ENCODE data around the gene SART3.

The SART3 gene

DNA sequence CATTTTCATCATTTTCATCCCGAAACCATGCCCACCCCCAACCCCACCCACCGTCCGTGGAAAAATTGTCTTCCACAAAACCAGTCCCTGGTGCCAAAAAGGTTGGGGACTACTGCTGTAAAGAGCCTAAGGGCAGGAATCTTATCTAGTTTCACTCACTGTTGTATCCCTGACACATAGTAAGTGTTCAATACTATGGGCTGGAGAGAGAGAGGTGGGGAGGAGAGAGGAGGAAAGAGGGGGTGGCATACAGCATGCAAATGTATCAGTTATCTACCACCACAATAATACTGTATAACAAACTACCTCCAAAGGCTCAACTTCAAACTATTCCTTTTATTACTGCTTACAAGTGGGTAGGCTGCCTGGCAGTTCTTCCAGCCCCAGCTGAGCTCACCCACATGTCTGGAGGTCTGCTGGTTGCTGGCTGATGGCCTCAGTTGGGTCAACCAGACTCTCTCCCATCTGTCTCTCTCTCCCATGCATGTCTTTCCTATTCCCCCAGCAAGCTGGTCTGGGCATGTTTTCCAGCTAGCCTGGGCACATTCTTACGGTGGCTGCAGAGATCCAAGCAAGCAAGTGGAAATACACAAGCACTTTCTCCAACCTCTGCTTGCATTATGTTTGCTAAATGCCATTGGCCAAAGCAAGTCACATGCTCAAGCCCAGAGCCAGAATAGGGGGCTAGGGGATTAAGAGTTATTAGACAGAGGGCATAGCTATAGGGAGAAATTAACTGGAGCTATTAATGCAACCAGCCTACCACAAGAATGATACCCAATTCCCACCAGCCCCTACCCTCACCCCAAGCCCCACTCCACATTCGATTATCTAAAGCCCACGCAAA is 77.5 kb downstream of the SART3 start:
- Histone ChIP-seq H3K9ac (ENCODE audit: low read depth, low read length) (no peak overlapping the region), H3K9me3 (ENCODE audit: insufficient read depth, low read depth, low read length) (no peaks in the 10 kb centered on the region; the same call in 1 of the 2 replicates), H3K27me3 (ENCODE audit: insufficient read depth, low read length) (no peaks in the 10 kb centered on the region; the same call in 1 of the 2 replicates), H3K36me3 (ENCODE audit: insufficient read depth, low read depth, low read length) (no peaks in the 10 kb centered on the region), H3K4me1 (ENCODE audit: insufficient read depth, low read length) (peaks cover 9% of the 10 kb centered on the region), H3K4me3 (ENCODE audit: low read length) (no peak overlapping the region), H3K27ac (ENCODE audit: low read length) (no peak overlapping the region)

DNA sequence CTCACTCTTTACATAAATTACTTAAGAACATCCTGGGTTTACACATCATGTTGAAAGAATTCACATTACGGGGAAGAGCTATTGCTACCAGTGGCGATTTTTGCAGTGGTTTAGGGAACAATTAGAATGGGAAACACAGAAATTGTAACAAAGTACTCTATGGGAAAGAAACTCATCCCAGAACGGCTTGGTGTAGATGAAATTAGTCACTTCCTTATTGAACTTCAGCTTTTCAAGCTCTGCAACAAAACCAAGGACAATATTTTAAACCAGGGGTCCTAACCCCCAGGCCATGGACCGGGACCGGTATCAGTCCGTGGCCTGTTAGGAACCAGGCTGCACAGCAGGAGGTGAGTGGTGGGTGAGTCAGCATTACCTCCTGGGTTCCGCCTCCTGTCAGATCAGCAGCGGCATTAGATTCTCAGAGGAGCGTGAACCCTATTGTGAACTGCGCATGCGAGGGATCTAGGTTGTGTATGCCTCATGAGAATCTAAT is 78.2 kb downstream of the SART3 start:
- no peaks in the 10 kb centered on the region; the same call in 1 of the 2 replicates for H3K27me3 ChIP-seq (ENCODE audit: insufficient read depth, low read length)
- H3K36me3 ChIP-seq (ENCODE audit: insufficient read depth, low read depth, low read length) = no peaks in the 10 kb centered on the region
- no peak overlapping the region for H3K27ac ChIP-seq (ENCODE audit: low read length)
- H3K9ac ChIP-seq (ENCODE audit: low read depth, low read length) = no peak overlapping the region
- no peak overlapping the region for H3K4me3 ChIP-seq (ENCODE audit: low read length)
- no peaks in the 10 kb centered on the region; the same call in 1 of the 2 replicates for H3K9me3 ChIP-seq (ENCODE audit: insufficient read depth, low read depth, low read length)
- peaks cover 9% of the 10 kb centered on the region for H3K4me1 ChIP-seq (ENCODE audit: insufficient read depth, low read length)

DNA sequence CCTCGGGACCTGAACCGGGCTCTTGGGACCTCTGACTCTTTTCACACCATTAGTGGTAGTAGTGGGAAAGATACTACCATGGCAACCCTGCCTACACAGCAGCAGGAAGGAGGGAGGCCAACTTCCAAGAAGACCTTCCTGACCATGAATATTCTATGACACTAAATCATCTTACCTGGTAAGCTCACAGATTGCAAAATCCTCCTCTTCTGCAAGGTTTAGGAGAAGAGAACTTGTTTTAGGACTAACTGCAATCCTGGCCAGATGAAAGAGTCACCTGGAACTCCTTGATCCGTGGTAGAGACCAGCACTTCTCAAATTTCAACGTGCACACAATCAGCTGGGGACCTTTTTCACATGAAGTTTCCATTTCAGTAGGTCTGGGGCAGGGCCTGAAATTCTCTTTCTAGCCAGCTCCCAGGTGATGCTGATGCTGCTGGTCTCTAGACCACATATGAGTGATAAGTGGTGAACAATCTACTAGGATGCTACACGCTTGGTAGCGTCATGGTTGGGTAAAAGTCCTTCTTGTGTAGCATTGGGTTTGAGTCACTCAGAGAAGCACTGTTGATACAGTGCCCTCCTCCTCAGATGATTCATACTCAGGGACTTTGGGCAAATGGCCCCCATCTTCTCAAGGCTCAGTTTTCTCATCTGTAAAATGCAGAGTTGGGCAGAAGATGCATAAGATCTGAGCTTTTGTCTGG is 81.5 kb downstream of the SART3 start:
- Histone ChIP-seq H3K27me3 (ENCODE audit: insufficient read depth, low read length) (no peaks in the 10 kb centered on the region; the same call in 1 of the 2 replicates), H3K27ac (ENCODE audit: low read length) (no peak overlapping the region), H3K9me3 (ENCODE audit: insufficient read depth, low read depth, low read length) (no peaks in the 10 kb centered on the region; the same call in 1 of the 2 replicates), H3K36me3 (ENCODE audit: insufficient read depth, low read depth, low read length) (no peaks in the 10 kb centered on the region), H3K4me1 (ENCODE audit: insufficient read depth, low read length) (peaks cover 9% of the 10 kb centered on the region), H3K9ac (ENCODE audit: low read depth, low read length) (no peak overlapping the region), H3K4me3 (ENCODE audit: low read length) (no peak overlapping the region)

DNA sequence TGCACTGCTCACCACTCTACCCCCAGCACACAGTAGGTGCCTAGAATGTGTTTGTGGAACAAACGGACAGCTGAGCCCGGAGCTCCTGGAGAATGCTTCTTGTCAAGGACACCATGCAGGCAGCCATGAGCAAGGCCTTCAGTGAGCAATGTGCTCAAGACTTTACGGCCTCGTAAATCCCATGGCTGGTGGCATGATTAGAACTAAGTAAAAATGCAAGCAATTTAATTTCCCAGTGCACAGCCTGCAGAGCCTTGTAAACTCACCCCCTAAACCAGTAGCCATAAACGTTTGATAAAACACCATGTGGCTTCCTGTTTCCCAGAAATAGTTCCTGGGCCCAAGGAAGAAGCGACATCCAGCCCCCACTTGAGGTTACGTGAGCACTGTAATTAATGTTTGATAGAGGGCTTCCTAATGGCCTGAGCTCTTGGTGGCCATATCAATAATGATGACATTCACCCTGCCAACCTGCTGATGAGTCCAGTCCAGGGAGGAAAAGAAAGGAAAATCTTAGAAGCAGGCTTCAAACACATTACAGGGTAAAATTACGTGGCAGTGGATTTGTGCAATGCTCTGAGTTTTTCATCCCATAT is 82.3 kb downstream of the SART3 start:
- Histone ChIP-seq H3K9me3 (ENCODE audit: insufficient read depth, low read depth, low read length) (no peaks in the 10 kb centered on the region; the same call in 1 of the 2 replicates), H3K4me3 (ENCODE audit: low read length) (no peak overlapping the region), H3K27ac (ENCODE audit: low read length) (no peak overlapping the region), H3K27me3 (ENCODE audit: insufficient read depth, low read length) (no peaks in the 10 kb centered on the region; the same call in 1 of the 2 replicates), H3K36me3 (ENCODE audit: insufficient read depth, low read depth, low read length) (no peaks in the 10 kb centered on the region), H3K9ac (ENCODE audit: low read depth, low read length) (no peak overlapping the region), H3K4me1 (ENCODE audit: insufficient read depth, low read length) (peaks cover 9% of the 10 kb centered on the region)

DNA sequence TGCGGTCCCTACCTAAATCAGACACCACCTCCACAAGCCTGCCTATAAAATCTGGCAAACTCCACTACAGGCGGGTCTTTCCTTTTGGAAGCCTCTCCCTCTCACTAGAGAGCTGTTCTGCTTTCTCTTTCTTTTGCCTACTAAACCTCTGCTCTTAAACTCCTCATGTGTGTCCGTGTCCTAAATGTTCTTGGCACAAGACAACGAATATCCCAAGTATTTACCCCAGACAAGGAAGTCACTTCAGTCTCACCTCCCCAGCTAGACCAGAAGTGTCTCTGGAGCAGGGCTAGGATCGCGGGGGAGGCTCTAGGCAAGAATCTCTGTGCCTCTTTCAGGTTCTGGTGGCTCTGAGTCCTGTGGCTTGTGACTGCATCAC is 83.1 kb downstream of the SART3 start:
- Histone ChIP-seq H3K9ac (ENCODE audit: low read depth, low read length) (no peak overlapping the region), H3K9me3 (ENCODE audit: insufficient read depth, low read depth, low read length) (no peaks in the 10 kb centered on the region; the same call in 1 of the 2 replicates), H3K27ac (ENCODE audit: low read length) (no peak overlapping the region), H3K4me3 (ENCODE audit: low read length) (no peak overlapping the region), H3K27me3 (ENCODE audit: insufficient read depth, low read length) (no peaks in the 10 kb centered on the region; the same call in 1 of the 2 replicates), H3K36me3 (ENCODE audit: insufficient read depth, low read depth, low read length) (no peaks in the 10 kb centered on the region), H3K4me1 (ENCODE audit: insufficient read depth, low read length) (peaks cover 3% of the 10 kb centered on the region; the same call in 1 of the 2 replicates)

DNA sequence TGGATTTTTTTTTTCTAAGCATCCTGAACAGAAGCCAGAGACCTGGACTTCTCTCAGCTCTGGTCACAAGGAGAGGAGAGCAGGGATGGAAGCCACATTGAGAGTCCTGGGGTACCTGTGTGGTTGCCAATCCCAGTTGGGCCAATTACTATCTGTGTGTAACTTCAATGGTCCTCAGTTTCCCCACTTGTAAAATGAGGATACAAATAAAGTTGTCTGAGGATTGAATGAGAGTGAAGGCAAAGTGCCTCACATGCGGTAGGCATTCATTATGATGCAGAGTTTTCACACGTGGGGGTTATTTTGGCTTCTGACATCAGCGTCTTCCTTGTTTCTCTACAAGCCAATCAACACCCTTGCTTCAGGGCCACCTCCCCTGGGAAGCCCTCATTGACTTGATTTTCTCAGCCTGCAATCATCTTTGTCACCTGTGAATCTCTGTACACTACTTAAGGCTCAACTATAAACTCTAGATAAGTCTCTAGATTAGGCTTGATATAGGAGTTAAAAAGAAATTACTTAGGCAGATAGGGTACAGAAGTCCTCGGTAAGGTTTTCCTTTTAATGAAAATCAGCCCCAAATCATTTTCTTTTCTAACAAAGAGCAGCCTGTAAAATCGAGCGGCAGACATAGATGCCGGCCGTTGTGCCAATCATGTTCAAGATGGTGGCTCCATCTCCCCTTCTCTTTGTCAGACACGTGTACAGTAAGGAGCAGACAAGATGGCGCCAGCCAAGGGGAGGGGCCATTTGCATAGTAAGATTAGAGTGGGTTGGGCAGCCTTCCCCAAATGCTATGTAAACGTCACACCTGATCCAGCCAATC is 83.7 kb downstream of the SART3 start:
- Histone ChIP-seq H3K27me3 (ENCODE audit: insufficient read depth, low read length) (no peaks in the 10 kb centered on the region; the same call in 1 of the 2 replicates), H3K9me3 (ENCODE audit: insufficient read depth, low read depth, low read length) (no peaks in the 10 kb centered on the region; the same call in 1 of the 2 replicates), H3K9ac (ENCODE audit: low read depth, low read length) (no peak overlapping the region), H3K4me1 (ENCODE audit: insufficient read depth, low read length) (no peaks in the 10 kb centered on the region), H3K36me3 (ENCODE audit: insufficient read depth, low read depth, low read length) (no peaks in the 10 kb centered on the region), H3K27ac (ENCODE audit: low read length) (no peak overlapping the region), H3K4me3 (ENCODE audit: low read length) (no peak overlapping the region)

DNA sequence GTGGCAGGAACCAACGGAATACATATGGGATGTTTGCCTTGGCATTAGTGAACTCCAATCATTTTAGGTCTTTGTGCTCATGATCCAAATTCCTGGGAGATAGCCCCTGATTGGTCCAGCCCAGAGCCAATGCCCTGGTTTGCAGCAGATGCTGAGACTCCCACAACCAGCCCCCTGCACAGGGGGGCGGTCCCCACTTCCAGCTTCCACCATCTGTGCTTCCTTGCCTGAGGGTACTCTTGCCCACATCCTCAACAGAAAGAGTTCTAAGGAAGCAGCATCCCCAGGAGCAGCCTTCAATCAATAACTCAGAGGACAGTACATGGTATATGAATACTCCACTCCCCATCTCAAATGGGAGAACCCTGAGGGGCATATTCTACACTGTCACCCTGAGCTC is 85.6 kb downstream of the SART3 start:
- H3K36me3 ChIP-seq (ENCODE audit: insufficient read depth, low read depth, low read length) = no peaks in the 10 kb centered on the region
- no peak overlapping the region for H3K27ac ChIP-seq (ENCODE audit: low read length)
- no peaks in the 10 kb centered on the region; the same call in 1 of the 2 replicates for H3K27me3 ChIP-seq (ENCODE audit: insufficient read depth, low read length)
- H3K4me3 ChIP-seq (ENCODE audit: low read length) = no peak overlapping the region
- no peak overlapping the region for H3K9ac ChIP-seq (ENCODE audit: low read depth, low read length)
- H3K4me1 ChIP-seq (ENCODE audit: insufficient read depth, low read length) = no peaks in the 10 kb centered on the region
- H3K9me3 ChIP-seq (ENCODE audit: insufficient read depth, low read depth, low read length) = no peaks in the 10 kb centered on the region; the same call in 1 of the 2 replicates

DNA sequence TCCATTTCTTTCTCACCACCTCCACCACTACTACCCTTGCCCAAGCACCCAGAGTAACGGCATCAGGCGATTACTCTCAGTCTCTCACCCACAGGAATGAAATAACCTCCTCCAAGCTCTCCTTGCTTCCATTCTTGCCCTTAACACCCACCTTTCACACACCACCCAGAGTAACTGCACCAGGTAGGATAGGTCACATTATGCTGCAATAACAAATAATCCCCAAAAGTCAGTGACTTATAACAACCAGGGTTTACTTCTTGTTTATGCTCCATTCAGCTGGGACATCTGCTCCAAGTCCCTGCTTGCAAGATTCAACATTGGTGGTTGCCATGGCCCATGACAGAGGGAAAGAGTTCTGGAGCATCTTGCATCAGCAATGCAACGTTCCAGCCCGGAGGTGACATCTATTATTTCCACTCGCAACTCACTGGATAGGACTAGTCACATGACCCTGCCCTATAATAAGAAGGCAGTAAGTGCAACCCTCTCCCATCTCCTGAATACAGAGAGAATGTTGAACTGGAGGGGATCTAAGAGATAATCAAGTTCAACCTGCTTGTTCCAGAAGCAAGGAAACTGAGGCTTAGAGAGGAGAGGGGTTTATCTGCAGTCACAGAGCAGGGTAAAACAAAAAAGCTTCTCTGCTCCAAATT is 87.4 kb downstream of the SART3 start:
- no peaks in the 10 kb centered on the region for H3K27me3 ChIP-seq (ENCODE audit: insufficient read depth, low read length)
- H3K4me3 ChIP-seq (ENCODE audit: low read length) = no peak overlapping the region
- H3K9ac ChIP-seq (ENCODE audit: low read depth, low read length) = no peak overlapping the region
- H3K9me3 ChIP-seq (ENCODE audit: insufficient read depth, low read depth, low read length) = no peaks in the 10 kb centered on the region
- no peaks in the 10 kb centered on the region for H3K36me3 ChIP-seq (ENCODE audit: insufficient read depth, low read depth, low read length)
- no peak overlapping the region for H3K27ac ChIP-seq (ENCODE audit: low read length)
- no peaks in the 10 kb centered on the region for H3K4me1 ChIP-seq (ENCODE audit: insufficient read depth, low read length)
